Suprapubic skin (tissue), 4 donors: Measurements from ENCODE around the gene LRRFIP1. TPM values are rescaled to one million over a fixed set of nuclear protein-coding genes. Genes with fewer than 3 reads are reported as not detected.
A peak's percentile ranks its signal among the peaks of the same experiment; 100 is the strongest.

ENCODE experiments used
- DNase-seq, 2 donors: peaks; one replicate each; pipeline ENCODE4 v3.0.0-alpha.2; 2019; ENCODE audit warnings: low spot score in 2 of 2
- H3K27ac ChIP-seq: fragments of 200-600 bp; sonication (generic); one replicate; pipeline ENCODE4 v1.5.1; 2019
- H3K27me3 ChIP-seq: fragments of 200-600 bp; sonication (generic); one replicate; pipeline ENCODE4 v1.5.1; 2019
- H3K36me3 ChIP-seq: fragments of 200-600 bp; sonication (generic); one replicate; pipeline ENCODE4 v1.5.1; 2019
- H3K4me1 ChIP-seq: fragments of 200-600 bp; sonication (generic); one replicate; pipeline ENCODE4 v1.5.1; 2019
- H3K4me3 ChIP-seq: fragments of 200-600 bp; sonication (generic); one replicate; pipeline ENCODE4 v1.5.1; 2019; ENCODE audit warnings: mild to moderate bottlenecking
- H3K9me3 ChIP-seq: fragments of 200-600 bp; sonication (generic); one replicate; pipeline ENCODE4 v1.5.1; 2019
- EP300 ChIP-seq: sonication (generic); formaldehyde crosslinking; IDR thresholded peaks from one replicate; pipeline ENCODE4 v1.6.1; 2017; ENCODE audit warnings: antibody characterized with exemption
- POLR2A ChIP-seq, 2 donors: fragments of 450-650 bp; IDR thresholded peaks; one replicate each; pipeline ENCODE4 v1.6.1; 2017; ENCODE audit warnings: antibody characterized with exemption in 2 of 2, mild to moderate bottlenecking in 2 of 2, moderate library complexity in 2 of 2
- POLR2AphosphoS5 ChIP-seq, 3 donors: sonication (generic); formaldehyde crosslinking; IDR thresholded peaks; one replicate each; pipeline ENCODE4 v1.6.1; 2017; ENCODE audit warnings: antibody characterized with exemption in 3 of 3
- WGBS: methylation state at CpG from one replicate; pipeline ENCODE4 v1.1.5; 2018; 5-methylcytosine and 5-hydroxymethylcytosine counted together
- total RNA-seq, 4 donors: library from RNA; depleted of rRNA; stranded (reverse); fragments of >200 nt; gene quantifications; one replicate each; pipeline ENCODE4 v1.1.0, GENCODE V29; 2016
- TF ChIP-seq, protein P1 (sequence below), 2 donors: fragments of 200-600 bp in 1 of 2; fragments of 450-650 bp in 1 of 2; sonication (generic) in 1 of 2; IDR thresholded peaks; one replicate each; pipeline ENCODE4 v1.5.1; 2016 to 2019; ENCODE audit warnings: antibody characterized with exemption in 2 of 2, mild to moderate bottlenecking in 1 of 2, moderate library complexity in 1 of 2

The LRRFIP1 gene
- total RNA-seq, 4 donors from 2014 or later = 100 to 150 (median 109) TPM

DNA sequence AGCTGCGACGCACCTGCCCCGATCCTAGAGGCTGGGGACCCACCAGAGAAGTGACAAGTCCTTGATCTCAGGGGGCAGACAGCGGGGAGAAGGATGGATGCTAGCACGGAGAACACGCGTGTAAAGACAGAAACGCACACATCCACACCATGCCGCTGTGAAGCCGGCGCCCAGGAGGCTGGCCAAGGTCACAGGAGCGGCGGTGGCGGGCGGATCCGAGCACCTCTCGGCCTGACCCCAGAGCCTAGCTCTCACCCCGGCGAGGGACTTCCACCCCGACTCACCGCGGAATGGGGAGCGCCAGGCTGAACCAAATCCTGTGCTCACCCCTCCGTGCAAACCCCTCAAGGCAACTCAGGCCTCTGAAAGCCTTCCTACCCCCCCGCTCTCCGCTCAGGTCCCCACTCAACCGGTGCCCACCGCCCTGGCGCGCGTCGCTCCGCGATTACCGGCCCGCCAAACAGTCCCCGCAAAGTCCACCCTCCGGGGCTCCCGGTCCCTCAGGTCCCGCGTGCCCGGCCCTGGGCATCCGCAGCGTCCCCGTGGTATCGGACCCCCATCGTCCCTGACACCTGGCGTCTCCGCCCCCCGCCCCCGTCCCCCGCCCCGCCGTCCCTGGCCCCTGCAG lies 460 bp upstream of the LRRFIP1 start:
- peak overlapping the region; percentile 57 for H3K27ac ChIP-seq
- 22% methylated on average over 20 of the region's 54 CpGs for WGBS
- no peak for DNase-seq

DNA sequence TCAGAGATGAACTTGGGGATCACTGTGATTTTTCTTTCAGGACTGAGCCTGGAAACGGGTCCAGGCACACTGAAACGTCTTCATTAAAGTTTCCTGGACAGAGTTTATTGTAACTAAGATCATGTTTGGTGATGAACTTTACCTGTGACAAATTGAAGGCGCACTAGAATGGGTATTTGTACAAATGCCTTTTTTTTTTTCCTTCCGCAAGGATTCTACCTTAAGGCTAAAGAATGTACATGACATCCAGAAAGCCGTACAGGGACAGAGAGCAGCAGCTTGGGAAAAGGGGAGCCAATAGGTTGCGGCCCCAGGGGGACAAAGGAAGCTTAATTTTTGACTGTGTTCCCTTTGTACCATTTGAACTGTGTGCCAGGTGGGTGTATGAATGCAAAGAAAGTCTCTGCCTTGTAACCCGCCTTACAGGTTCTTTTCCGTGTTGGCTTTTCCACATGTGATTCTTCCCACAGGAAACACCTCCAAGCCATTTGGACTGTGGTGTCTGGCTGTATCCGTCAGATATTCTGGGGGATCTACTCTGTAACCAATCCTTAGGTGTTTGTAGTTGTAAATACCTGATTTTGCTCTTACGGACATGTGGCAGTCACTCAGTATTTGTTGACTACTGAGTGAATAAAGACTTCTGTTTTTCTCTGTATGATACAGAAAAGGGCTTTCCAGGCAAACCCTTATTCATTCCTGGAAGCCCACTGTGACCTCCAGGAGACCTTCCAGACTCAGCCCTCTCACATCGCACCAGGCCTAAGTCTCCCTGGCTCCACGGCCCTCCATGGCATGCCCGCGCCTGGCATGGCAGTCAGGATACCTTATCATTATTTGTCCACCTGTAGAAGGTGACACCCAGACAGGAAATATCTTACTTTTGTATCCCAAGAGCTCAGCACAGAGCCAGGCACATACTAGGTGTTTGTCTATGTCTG lies 1.1 kb downstream of the LRRFIP1 start:
- no peak for TF ChIP-seq EP300
- TF ChIP-seq POLR2AphosphoS5 (IDR thresholded peaks at IDR 0.05) = no peak
- TF ChIP-seq, protein P1, sequence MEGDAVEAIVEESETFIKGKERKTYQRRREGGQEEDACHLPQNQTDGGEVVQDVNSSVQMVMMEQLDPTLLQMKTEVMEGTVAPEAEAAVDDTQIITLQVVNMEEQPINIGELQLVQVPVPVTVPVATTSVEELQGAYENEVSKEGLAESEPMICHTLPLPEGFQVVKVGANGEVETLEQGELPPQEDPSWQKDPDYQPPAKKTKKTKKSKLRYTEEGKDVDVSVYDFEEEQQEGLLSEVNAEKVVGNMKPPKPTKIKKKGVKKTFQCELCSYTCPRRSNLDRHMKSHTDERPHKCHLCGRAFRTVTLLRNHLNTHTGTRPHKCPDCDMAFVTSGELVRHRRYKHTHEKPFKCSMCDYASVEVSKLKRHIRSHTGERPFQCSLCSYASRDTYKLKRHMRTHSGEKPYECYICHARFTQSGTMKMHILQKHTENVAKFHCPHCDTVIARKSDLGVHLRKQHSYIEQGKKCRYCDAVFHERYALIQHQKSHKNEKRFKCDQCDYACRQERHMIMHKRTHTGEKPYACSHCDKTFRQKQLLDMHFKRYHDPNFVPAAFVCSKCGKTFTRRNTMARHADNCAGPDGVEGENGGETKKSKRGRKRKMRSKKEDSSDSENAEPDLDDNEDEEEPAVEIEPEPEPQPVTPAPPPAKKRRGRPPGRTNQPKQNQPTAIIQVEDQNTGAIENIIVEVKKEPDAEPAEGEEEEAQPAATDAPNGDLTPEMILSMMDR (IDR thresholded peaks at IDR 0.05) = no peak
- TF ChIP-seq POLR2A (IDR thresholded peaks at IDR 0.05) = no peak
- Histone ChIP-seq H3K36me3 (no peaks in the 10 kb centered on the region), H3K27ac (no peak overlapping the region), H3K4me1 (peaks cover 28% of the 10 kb centered on the region), H3K9me3 (no peaks in the 10 kb centered on the region), H3K27me3 (no peaks in the 10 kb centered on the region), H3K4me3 (peak overlapping the region; percentile 83)
- DNase-seq = no peak
- 54% methylated on average over 14 of the region's 14 CpGs for WGBS

More for the DNA sequence above, 460 bp upstream of the LRRFIP1 start:
- peaks cover 28% of the 10 kb centered on the region for H3K4me1 ChIP-seq
- no peak for TF ChIP-seq EP300
- no peak for TF ChIP-seq POLR2A (IDR thresholded peaks at IDR 0.05)
- TF ChIP-seq POLR2AphosphoS5 (IDR thresholded peaks at IDR 0.05) = no peak
- TF ChIP-seq, protein P1 (IDR thresholded peaks at IDR 0.05) = no peak
- H3K4me3 ChIP-seq = peak overlapping the region; percentile 83
- no peaks in the 10 kb centered on the region for H3K27me3 ChIP-seq
- no peaks in the 10 kb centered on the region for H3K9me3 ChIP-seq
- H3K36me3 ChIP-seq = no peaks in the 10 kb centered on the region

DNA sequence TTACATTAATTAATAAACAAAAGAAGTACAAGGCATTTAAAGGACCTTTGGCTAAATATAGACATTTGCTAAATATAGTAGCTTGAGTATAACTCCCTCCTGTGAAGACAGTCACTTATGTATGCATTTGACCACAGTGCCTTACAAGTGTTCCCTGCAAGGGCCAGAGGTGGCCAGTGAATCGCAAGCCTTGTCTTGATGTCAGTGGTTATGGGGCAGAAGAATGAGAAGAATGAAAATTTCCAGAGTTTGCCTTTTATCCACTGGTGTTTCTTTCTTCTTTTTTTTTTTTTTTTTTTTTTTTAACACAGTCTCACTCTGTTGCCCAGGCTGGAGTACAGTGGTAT lies 1.8 kb downstream of the LRRFIP1 start:
- 96% methylated on average over 1 of the region's 1 CpG for WGBS
- TF ChIP-seq EP300 (no peak), POLR2AphosphoS5 (IDR thresholded peaks at IDR 0.05) (no peak), POLR2A (IDR thresholded peaks at IDR 0.05) (no peak)
- TF ChIP-seq, protein P1 (IDR thresholded peaks at IDR 0.05) = no peak
- H3K27me3 ChIP-seq = no peaks in the 10 kb centered on the region
- no peaks in the 10 kb centered on the region for H3K36me3 ChIP-seq
- DNase-seq = no peak
- no peak overlapping the region for H3K27ac ChIP-seq
- H3K4me1 ChIP-seq = peaks cover 28% of the 10 kb centered on the region
- H3K9me3 ChIP-seq = no peaks in the 10 kb centered on the region
- no peak overlapping the region for H3K4me3 ChIP-seq

DNA sequence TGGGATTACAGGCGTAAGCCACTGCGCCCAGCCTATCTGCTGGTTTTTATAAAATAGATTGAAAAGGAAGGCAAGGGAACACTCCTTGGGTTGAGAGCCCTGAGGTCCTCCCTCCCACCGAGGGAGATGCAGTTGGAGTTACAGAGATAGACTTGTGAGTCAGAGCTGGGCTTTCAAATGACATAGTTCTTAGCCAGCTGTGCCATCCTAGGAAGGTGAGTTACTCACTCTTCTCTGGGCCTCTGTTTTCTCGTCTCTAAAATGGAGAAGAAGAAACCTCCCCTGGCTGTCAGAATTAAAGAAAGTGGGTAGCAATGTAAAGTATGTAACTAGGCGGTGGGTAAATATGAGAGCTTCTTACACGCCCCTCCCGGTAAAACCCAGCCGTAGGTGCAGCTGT lies 2.4 kb downstream of the LRRFIP1 start:
- Histone ChIP-seq H3K36me3 (no peaks in the 10 kb centered on the region), H3K27me3 (no peaks in the 10 kb centered on the region), H3K4me3 (no peak overlapping the region), H3K9me3 (no peaks in the 10 kb centered on the region), H3K27ac (no peak overlapping the region), H3K4me1 (peaks cover 28% of the 10 kb centered on the region)
- TF ChIP-seq EP300 (no peak), POLR2AphosphoS5 (IDR thresholded peaks at IDR 0.05) (no peak), POLR2A (IDR thresholded peaks at IDR 0.05) (no peak)
- TF ChIP-seq, protein P1 (IDR thresholded peaks at IDR 0.05) = no peak
- 69% methylated on average over 8 of the region's 8 CpGs for WGBS
- no peak for DNase-seq
